Renal cortex interstitium (tissue), 11 donors: ENCODE data around the gene SRP68. TPM values are rescaled to one million over a fixed set of nuclear protein-coding genes. Genes with fewer than 3 reads are reported as not detected.
"Not testable (repeated sequence)": the region's sequence is repeated elsewhere in the genome, so short reads cannot be mapped to it uniquely, and the experiment has no call there.

ENCODE experiments used
- DNase-seq, 11 donors: peaks; one replicate each; pipeline ENCODE4 v3.0.0-alpha.2; 2013; ENCODE audit warnings: low read depth in 9 of 11, low spot score in 4 of 11; ENCODE audit errors: extremely low read depth in 1 of 11
- polyA plus RNA-seq, 3 donors: library from polyadenylated mRNA; unstranded; fragments of 120-200 nt; gene quantifications; one replicate each; pipeline ENCODE4 v1.2.1, GENCODE V29; 2013; ENCODE audit not compliant: insufficient read length in 3 of 3

Gene SRP68
- polyA plus RNA-seq, 3 donors: 101 to 122 (median 118) TPM

GRCh38 chr17:76053246-76054111 is 18.8 kb downstream of the SRP68 start:
- no peak for DNase-seq

GRCh38 chr17:76051561-76051960 is 20.8 kb downstream of the SRP68 start:
- no peak for DNase-seq

- no peak for DNase-seq
Measured at GRCh38 chr17:76050538-76051467, 21.5 kb downstream of the SRP68 start.

DNA sequence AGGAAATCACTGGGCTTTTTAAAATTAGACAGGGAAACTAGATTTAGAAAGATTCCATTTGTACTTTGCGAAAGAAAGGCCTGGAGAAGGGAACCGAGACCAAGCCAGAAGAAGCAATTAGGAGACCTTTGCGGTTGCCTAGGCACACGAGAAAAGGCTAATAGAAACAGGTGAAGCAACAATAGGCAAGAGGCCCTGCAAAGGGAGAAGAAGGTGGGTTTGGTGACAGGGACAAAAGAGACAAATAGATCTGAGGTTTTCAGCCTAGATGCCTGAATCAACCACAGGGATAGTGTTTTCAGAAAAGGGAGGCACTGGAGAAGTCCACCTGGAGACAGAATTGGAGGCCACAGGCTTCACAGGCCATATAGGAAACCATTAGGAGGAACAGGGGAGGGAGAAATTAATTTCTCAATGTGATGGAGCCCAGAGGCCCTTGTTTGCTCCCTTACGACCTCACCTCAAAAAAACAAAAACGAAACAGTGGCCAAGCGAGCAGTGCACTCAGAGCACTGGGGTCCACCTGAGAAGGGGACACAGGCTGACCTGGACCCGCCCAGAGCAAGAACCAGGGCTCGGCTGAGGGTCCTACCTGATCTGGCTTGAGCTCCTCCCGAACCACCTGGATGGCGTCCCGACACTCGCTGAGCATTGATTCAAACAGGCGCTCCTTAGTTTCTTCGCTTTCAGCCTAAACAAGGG is 22.3 kb downstream of the SRP68 start:
- DNase-seq: no peak

- no peak for DNase-seq
Measured at GRCh38 chr17:76049239-76049638, 23.1 kb downstream of the SRP68 start.

DNA sequence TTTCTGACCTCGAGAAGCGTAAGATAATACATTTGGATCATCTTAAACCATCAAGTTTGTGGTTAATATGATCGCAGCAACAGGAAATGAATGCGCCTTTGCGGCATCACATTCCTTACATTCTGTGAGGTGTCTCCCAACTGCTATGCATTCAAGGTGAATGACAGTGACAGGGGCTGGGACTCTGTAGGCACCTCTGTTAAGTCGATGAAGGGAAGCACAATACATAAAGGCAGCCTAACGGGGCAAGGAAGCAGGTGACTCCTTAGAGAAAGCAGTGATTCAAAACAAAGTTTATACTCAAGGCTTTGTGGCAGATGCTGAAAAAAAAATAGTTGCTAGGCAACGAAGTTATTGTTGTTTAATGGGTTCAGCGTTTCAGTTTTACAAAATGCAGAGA is 23.6 kb downstream of the SRP68 start:
- no peak for DNase-seq

DNA sequence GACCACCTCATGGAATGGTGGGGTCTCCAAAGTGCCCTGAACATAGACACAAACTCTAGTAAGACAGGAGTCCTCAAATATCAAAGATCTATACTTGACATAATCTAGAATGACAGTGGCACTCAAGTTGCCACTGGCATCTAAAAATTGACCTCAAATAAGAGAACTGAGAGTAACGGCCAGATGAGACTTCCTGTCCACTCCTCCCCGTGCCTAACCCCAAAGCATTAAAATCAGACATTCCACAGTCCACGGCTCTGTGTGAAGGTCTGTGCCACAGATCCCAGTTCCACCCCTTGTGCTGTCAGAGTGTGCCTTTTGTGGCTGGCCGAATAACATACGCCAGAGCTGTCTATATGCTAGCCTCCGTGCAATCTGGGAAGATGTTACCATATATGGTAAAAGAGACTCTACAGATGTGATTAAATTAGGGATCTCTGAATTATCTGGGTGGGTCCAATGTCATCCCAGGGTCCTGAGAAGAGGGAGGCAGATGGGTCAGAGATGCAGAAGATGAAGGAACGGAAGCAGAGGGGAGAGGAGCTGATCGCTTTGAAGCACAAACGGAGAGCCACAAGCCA is 24.2 kb downstream of the SRP68 start:
- no peak for DNase-seq

- DNase-seq: no peak
Measured at GRCh38 chr17:76046064-76046463, 26.3 kb downstream of the SRP68 start.

- DNase-seq: not testable (repeated sequence)
Measured at GRCh38 chr17:76044475-76045007, 27.8 kb downstream of the SRP68 start.

DNA sequence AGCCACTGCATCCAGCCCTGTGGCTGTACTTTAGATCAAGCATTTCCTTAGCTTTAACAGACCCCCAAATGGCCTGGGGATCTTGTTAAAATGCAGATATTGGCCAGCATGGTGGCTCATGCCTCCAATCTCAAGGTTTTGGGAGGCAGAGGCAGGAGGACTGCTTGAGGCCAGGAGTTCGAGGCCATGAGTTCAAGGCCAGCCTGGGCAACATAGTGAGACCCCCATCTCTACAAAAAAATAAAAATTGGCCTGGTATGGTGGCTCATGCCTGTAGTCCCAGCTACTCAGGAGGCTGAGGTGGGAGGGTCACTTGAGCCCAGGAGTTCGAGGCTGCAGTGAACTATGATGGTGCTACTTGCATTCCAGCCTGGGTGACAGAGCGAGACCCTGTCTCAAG is 29.4 kb downstream of the SRP68 start:
- DNase-seq: not testable (repeated sequence)

DNA sequence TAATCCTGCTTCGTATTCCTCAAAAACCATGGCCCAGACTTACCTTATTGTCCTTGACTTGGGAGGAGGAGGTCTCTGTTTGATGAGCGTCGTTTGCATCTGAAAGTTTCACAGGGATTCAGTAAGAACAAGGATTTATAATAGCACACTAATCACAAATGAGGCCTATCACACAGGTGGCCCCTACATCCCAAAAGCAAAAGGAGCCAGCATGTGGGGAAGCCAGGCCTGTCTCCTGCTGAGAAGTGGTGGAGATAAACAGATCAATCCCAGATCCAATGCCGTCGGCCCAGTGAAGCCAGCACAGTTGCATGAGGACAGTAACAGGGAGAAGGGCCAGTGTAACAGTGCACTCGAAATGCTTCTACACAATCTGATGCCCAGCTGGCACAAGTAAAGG is 31.9 kb downstream of the SRP68 start:
- no peak for DNase-seq

DNA sequence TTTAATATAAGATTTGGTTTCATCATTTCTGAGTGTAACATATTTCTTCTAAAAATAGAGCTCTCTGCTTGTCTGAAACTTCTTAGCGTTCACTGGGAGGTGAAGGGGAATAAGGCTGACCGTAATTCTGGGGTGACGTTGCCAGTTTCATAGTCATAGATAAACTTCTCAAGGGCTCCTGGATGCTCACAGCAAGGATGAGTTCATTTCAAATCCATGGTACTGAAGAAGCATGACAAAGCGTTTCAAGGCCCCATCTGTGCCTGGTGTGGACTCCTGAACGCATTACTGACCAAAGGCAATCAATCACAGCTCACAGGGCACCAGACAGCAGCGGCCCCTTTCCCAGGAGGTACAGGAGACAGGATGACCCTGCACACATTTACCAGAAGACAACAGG is 33.2 kb downstream of the SRP68 start:
- no peak for DNase-seq

GRCh38 chr17:76038050-76038449 is 34.3 kb downstream of the SRP68 start:
- DNase-seq: no peak

DNA sequence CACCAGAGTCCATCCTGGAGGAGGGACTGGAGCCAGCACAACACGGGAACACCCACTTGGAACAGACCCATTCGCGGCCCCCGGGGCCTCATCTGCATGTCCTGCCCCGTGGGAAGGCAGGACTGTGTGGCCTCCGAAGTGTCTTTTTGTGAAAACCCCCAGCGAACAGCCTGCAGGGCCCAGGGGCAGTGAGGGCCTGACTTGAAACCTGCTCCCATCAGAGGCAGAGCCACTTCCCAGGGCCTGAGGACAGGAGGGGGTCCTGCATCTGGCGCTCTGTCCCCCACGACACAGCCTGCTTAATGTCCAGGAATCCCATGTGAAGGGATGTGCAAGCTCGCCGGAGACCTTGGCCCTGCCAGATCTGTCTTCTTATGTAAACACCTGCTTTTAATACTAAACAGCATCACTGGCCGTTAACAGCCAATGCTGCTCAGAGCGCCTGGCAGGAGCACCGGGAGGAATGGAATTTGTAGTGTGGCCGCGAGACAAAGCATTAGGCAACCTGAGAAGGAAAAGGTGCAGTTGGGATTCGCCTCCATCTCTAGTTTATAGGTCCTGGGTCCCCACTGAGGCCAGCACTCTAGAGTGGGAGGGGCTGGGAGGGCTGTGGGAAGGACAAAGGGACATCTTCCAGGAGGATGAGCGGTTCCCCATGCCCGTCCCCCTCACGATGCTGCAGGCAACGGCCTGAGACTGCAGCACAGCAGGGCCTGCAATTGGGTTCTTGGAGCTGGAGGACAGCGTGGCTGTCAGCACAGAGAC is 35.6 kb downstream of the SRP68 start:
- DNase-seq: no peak

DNA sequence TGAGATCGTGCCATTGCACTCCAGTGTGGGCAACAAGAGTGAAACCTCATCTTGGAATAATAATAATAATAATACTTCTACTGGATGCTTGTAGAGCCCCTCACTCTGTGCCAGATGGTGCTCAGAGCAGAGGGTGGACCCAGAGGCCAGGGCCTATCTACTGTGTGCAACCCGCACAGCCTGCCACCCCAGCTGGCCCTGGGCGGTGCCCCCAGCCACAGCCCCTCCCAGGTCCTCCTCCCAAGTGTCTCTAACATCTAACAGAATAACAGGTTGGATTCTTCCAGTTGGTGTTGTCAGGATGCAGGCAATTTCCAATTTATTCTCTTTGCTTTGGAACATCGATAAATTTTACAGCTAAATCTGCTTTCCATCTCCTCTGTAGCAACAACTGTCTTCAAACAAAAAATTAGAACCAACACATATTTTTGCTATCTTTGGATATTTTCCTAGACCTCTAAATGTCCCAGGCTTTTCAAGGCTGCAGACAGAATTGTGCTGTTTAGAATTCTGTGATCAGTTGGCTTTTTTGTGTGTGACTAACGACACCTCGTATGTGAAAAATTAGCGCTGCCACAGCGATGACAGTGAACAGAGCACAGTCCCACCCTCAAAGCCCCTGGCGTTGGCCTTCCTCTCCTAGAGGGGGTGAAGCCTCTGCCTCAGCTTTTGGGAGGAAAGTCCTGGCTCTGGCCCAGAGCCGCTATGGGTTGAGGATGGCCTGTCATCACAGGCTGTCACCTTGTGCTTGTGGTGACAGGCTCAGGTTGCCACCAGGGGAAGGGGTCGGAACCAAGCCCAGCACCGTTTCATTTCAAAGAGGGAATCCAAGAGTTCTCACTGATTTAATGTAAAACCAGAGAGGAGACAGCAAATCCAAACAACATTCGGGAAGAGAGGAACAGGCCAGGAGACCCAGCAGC is 37.6 kb downstream of the SRP68 start:
- DNase-seq: no peak

GRCh38 chr17:76033139-76033538 is 39.2 kb downstream of the SRP68 start:
- no peak for DNase-seq

- no peak for DNase-seq
Measured at GRCh38 chr17:76032780-76033108, 39.6 kb downstream of the SRP68 start.
